Uterus (tissue), 2 donors: Measurements from ENCODE around the gene PSMB9.

Source experiments
- CTCF ChIP-seq, 4 experiments: fragments of 200-600 bp in 2 of 4; fragments of 450-650 bp in 2 of 4; sonication (generic) in 2 of 4; IDR thresholded peaks; one replicate each; pipeline ENCODE4 v1.5.1; 2016 to 2019; ENCODE audit warnings: antibody characterized with exemption in 4 of 4, mild to moderate bottlenecking in 2 of 4, moderate library complexity in 1 of 4
- POLR2A ChIP-seq, 2 donors: fragments of 450-650 bp; IDR thresholded peaks; one replicate each; pipeline ENCODE4 v1.6.1; 2016; ENCODE audit warnings: antibody characterized with exemption in 2 of 2, mild to moderate bottlenecking in 1 of 2, moderate library complexity in 1 of 2

- TF ChIP-seq POLR2A (IDR thresholded peaks at IDR 0.05) = no peak
- TF ChIP-seq CTCF (IDR thresholded peaks at IDR 0.05) = no peak
Measured at GRCh38 chr6:32843331-32843978, 10.5 kb upstream of the PSMB9 start.
